H9 (cell line): Measurements from ENCODE around the gene PHF5A. TPM values are rescaled to one million over a fixed set of nuclear protein-coding genes. Genes with fewer than 3 reads are reported as not detected.

Source experiments
- DNase-seq: peaks from one replicate; pipeline ENCODE4 v3.0.0-alpha.2; 2017
- H2AFZ ChIP-seq: one replicate; pipeline ENCODE4 v1.6.1; 2013; ENCODE audit warnings: mild to moderate bottlenecking, low read length, control low read depth, moderate library complexity
- H2AK5ac ChIP-seq: 2 replicates; pipeline ENCODE4 v1.6.1; 2013; ENCODE audit warnings: low read length, control low read depth, mixed read lengths; ENCODE audit not compliant: insufficient read length
- H2BK120ac ChIP-seq: one replicate; pipeline ENCODE4 v1.6.1; 2013; ENCODE audit warnings: low read depth, mild to moderate bottlenecking, low read length, control low read depth, inconsistent platforms; ENCODE audit not compliant: poor library complexity, severe bottlenecking
- H2BK12ac ChIP-seq: 2 replicates; pipeline ENCODE4 v1.6.1; 2013; ENCODE audit warnings: low read length, control low read depth, mixed read lengths, low read depth; ENCODE audit not compliant: insufficient read length
- H2BK15ac ChIP-seq: 2 replicates; pipeline ENCODE4 v1.6.1; 2013; ENCODE audit warnings: low read depth, low read length, control low read depth
- H2BK20ac ChIP-seq: one replicate; pipeline ENCODE4 v1.6.1; 2013; ENCODE audit warnings: low read depth, mild to moderate bottlenecking, low read length, control low read depth, inconsistent platforms; ENCODE audit not compliant: poor library complexity, severe bottlenecking
- H2BK5ac ChIP-seq: 2 replicates; pipeline ENCODE4 v1.6.1; 2013; ENCODE audit warnings: low read length, control low read depth, mixed read lengths; ENCODE audit not compliant: insufficient read length
- H3K14ac ChIP-seq: 2 replicates; pipeline ENCODE4 v1.6.1; 2013; ENCODE audit warnings: low read length, control low read depth; ENCODE audit not compliant: insufficient read depth
- H3K18ac ChIP-seq: 2 replicates; pipeline ENCODE4 v1.6.1; 2013; ENCODE audit warnings: low read depth, mild to moderate bottlenecking, mixed read lengths, low read length, control low read depth; ENCODE audit not compliant: insufficient read length
- H3K23ac ChIP-seq: 2 replicates; pipeline ENCODE4 v1.6.1; 2013; ENCODE audit warnings: low read length, control low read depth, mixed read lengths, low read depth; ENCODE audit not compliant: insufficient read length
- H3K23me2 ChIP-seq: 2 replicates; pipeline ENCODE4 v1.6.1; 2013; ENCODE audit warnings: low read depth, mild to moderate bottlenecking, mixed read lengths, low read length, control low read depth; ENCODE audit not compliant: insufficient read length, poor library complexity, severe bottlenecking
- H3K27ac ChIP-seq: 2 replicates; pipeline ENCODE4 v1.5.1; 2013; ENCODE audit warnings: low read length, control low read depth, mixed read lengths, low read depth; ENCODE audit not compliant: insufficient read length
- H3K27me3 ChIP-seq: 2 replicates; pipeline ENCODE4 v1.6.1; 2013; ENCODE audit warnings: low read length, control low read depth, inconsistent platforms; ENCODE audit not compliant: insufficient read depth
- H3K4ac ChIP-seq: 2 replicates; pipeline ENCODE4 v1.6.1; 2013; ENCODE audit warnings: low read depth, mild to moderate bottlenecking, control low read depth, inconsistent platforms, low read length, moderate library complexity
- H3K4me1 ChIP-seq: 2 replicates; pipeline ENCODE4 v1.6.1; 2013; ENCODE audit warnings: low read length, control low read depth, inconsistent platforms; ENCODE audit not compliant: insufficient read depth
- H3K4me2 ChIP-seq: 2 replicates; pipeline ENCODE4 v1.6.1; 2013; ENCODE audit warnings: low read length, control low read depth, mixed read lengths; ENCODE audit not compliant: insufficient read length, insufficient read depth
- H3K56ac ChIP-seq: 2 replicates; pipeline ENCODE4 v1.6.1; 2013; ENCODE audit warnings: low read depth, mild to moderate bottlenecking, mixed read lengths, low read length, control low read depth; ENCODE audit not compliant: insufficient read length
- H3K79me1 ChIP-seq: 2 replicates; pipeline ENCODE4 v1.6.1; 2013; ENCODE audit warnings: low read depth, mild to moderate bottlenecking, moderate library complexity, low read length, control low read depth, inconsistent platforms; ENCODE audit not compliant: insufficient read depth, poor library complexity, severe bottlenecking
- H3K79me2 ChIP-seq: 2 replicates; pipeline ENCODE4 v1.6.1; 2013; ENCODE audit warnings: low read length, control low read depth, inconsistent platforms; ENCODE audit not compliant: insufficient read depth
- H3K9ac ChIP-seq: 2 replicates; pipeline ENCODE4 v1.6.1; 2013; ENCODE audit warnings: low read length, control low read depth, mixed read lengths; ENCODE audit not compliant: insufficient read length; ENCODE audit errors: extremely low read depth
- H3K9me3 ChIP-seq: one replicate; pipeline ENCODE4 v1.6.1; 2013; ENCODE audit warnings: low read depth, low read length, inconsistent platforms; ENCODE audit not compliant: control insufficient read depth
- H3T11ph ChIP-seq: one replicate; pipeline ENCODE4 v1.6.1; 2013; ENCODE audit warnings: mild to moderate bottlenecking, low read length, control low read depth, inconsistent platforms
- H4K20me1 ChIP-seq: one replicate; pipeline ENCODE4 v1.6.1; 2013; ENCODE audit not compliant: control insufficient read depth, insufficient read length, insufficient read depth
- H4K5ac ChIP-seq: 2 replicates; pipeline ENCODE4 v1.6.1; 2013; ENCODE audit warnings: low read depth, mild to moderate bottlenecking, mixed read lengths, low read length, control low read depth; ENCODE audit not compliant: insufficient read length
- H4K8ac ChIP-seq: replicated peaks from 2 replicates; pipeline ENCODE4 v1.6.1; 2013; ENCODE audit warnings: low read length, control low read depth, mixed read lengths, low read depth; ENCODE audit not compliant: insufficient read length
- H4K91ac ChIP-seq: 2 replicates; pipeline ENCODE4 v1.6.1; 2013; ENCODE audit warnings: low read depth, mild to moderate bottlenecking, moderate library complexity, mixed read lengths, low read length, control low read depth; ENCODE audit not compliant: insufficient read length
- H3K27ac Mint-ChIP-seq, 3 experiments: 2 replicates in 2 of 3; 3 replicates in 1 of 3; pipeline ENCODE4 v1.8.0; 2020 to 2021; ENCODE audit warnings: mixed read lengths in 3 of 3, mild to moderate bottlenecking in 1 of 3, moderate library complexity in 1 of 3
- H3K27me3 Mint-ChIP-seq: 2 replicates; pipeline ENCODE4 v1.8.0; 2021; ENCODE audit warnings: low read depth, mild to moderate bottlenecking, moderate library complexity, mixed read lengths
- H3K36me3 Mint-ChIP-seq, 3 experiments: 2 replicates in 2 of 3; 3 replicates in 1 of 3; pipeline ENCODE4 v1.8.0; 2020 to 2021; ENCODE audit warnings: low read depth in 3 of 3, mixed read lengths in 3 of 3; ENCODE audit not compliant: insufficient read depth in 1 of 3
- H3K4me1 Mint-ChIP-seq, 2 experiments: 2 replicates each; pipeline ENCODE4 v1.8.0; 2020; ENCODE audit warnings: mixed read lengths in 2 of 2
- H3K4me3 Mint-ChIP-seq, 2 experiments: 2 replicates in 1 of 2; 3 replicates in 1 of 2; pipeline ENCODE4 v1.8.0; 2020 to 2021; ENCODE audit warnings: mild to moderate bottlenecking in 2 of 2, mixed read lengths in 2 of 2, moderate library complexity in 1 of 2
- H3K9me3 Mint-ChIP-seq, 2 experiments: 2 replicates in 1 of 2; 3 replicates in 1 of 2; pipeline ENCODE4 v1.8.0; 2020; ENCODE audit warnings: mild to moderate bottlenecking in 2 of 2, mixed read lengths in 2 of 2, moderate library complexity in 1 of 2
- CTCF ChIP-seq: fragments of 200-600 bp; sonication (generic); conservative IDR thresholded peaks from 3 replicates; pipeline ENCODE4 v1.8.0; 2021; ENCODE audit warnings: antibody characterized with exemption, mild to moderate bottlenecking
- WGBS: extraction: QIAGEN DNeasy Blood & Tissue Kit; methylation state at CpG from one replicate; pipeline ENCODE4 v1.1.7; 2013; ENCODE audit warnings: missing lambda C conversion rate, low lambda C conversion rate, mixed read lengths; ENCODE audit not compliant: insufficient read length; ENCODE audit errors: extremely low coverage; 5-methylcytosine and 5-hydroxymethylcytosine counted together
- total RNA-seq: library from RNA; stranded (reverse); gene quantifications from 2 replicates; pipeline ENCODE4 v1.2.1, GENCODE V29; 2021

PHF5A gene
- total RNA-seq, 1 experiment from 2014 or later: 114 TPM

- no peaks in the 10 kb centered on the region for H3K27me3 Mint-ChIP-seq
- TF ChIP-seq CTCF: no peak
Measured at GRCh38 chr22:41504397-41504796, 35.9 kb upstream of the PHF5A start.

More at GRCh38 chr22:41504397-41504796, 35.9 kb upstream of the PHF5A start:
- Mint-ChIP-seq H3K36me3 (peaks cover 17 to 49% (median 35%) of the 10 kb centered on the region in 3 experiments; a peak in 6 of 7 replicates), H3K4me1 (0 out of 4 replicates have a peak, but pooled peaks cover 0 to 3% of the 10 kb centered on the region in 2 experiments), H3K9me3 (no peaks in the 10 kb centered on the region), H3K27ac (no peak overlapping the region; a peak in 1 of 7 replicates), H3K4me3 (no peak overlapping the region)
- H4K8ac ChIP-seq: no peak overlapping the region
- no peak overlapping the region for H3T11ph ChIP-seq
- no peak overlapping the region for H2BK5ac ChIP-seq
- no peak overlapping the region for H4K91ac ChIP-seq
- H3K14ac ChIP-seq: no peak overlapping the region
- no peaks in the 10 kb centered on the region for H3K79me1 ChIP-seq
- DNase-seq: no peak
- H3K9me3 ChIP-seq: no peaks in the 10 kb centered on the region
- H3K18ac ChIP-seq: no peak overlapping the region
- H4K5ac ChIP-seq: no peak overlapping the region
- H3K27me3 ChIP-seq: no peaks in the 10 kb centered on the region
- no CpG with 5 or more reads among the region's 7 CpGs for WGBS
- no peak overlapping the region for H3K4me2 ChIP-seq
- H2BK12ac ChIP-seq: no peak overlapping the region
- H3K79me2 ChIP-seq: no peaks in the 10 kb centered on the region
- H3K4me1 ChIP-seq: no peaks in the 10 kb centered on the region
- no peak overlapping the region for H2BK15ac ChIP-seq
- H3K4ac ChIP-seq: no peak overlapping the region
- no peak overlapping the region for H2AFZ ChIP-seq
- H3K9ac ChIP-seq: no peak overlapping the region
- no peak overlapping the region for H2BK120ac ChIP-seq
- H4K20me1 ChIP-seq: no peaks in the 10 kb centered on the region
- no peak overlapping the region for H2BK20ac ChIP-seq
- H3K27ac ChIP-seq: no peak overlapping the region
- H2AK5ac ChIP-seq: no peak overlapping the region
- no peaks in the 10 kb centered on the region for H3K23me2 ChIP-seq
- no peak overlapping the region for H3K56ac ChIP-seq
- no peak overlapping the region for H3K23ac ChIP-seq
